Measurements from ENCODE around the gene MUC2.
"Not testable (repeated sequence)": the region's sequence is repeated elsewhere in the genome, so short reads cannot be mapped to it uniquely, and the experiment has no call there.

MUC2 gene

GRCh38 chr11:1108246-1108900, 33.7 kb downstream of the MUC2 start:
- DNase-seq, result no peak

- DNase-seq, result no peak
Measured at GRCh38 chr11:1109101-1109917, 34.6 kb downstream of the MUC2 start.

DNA sequence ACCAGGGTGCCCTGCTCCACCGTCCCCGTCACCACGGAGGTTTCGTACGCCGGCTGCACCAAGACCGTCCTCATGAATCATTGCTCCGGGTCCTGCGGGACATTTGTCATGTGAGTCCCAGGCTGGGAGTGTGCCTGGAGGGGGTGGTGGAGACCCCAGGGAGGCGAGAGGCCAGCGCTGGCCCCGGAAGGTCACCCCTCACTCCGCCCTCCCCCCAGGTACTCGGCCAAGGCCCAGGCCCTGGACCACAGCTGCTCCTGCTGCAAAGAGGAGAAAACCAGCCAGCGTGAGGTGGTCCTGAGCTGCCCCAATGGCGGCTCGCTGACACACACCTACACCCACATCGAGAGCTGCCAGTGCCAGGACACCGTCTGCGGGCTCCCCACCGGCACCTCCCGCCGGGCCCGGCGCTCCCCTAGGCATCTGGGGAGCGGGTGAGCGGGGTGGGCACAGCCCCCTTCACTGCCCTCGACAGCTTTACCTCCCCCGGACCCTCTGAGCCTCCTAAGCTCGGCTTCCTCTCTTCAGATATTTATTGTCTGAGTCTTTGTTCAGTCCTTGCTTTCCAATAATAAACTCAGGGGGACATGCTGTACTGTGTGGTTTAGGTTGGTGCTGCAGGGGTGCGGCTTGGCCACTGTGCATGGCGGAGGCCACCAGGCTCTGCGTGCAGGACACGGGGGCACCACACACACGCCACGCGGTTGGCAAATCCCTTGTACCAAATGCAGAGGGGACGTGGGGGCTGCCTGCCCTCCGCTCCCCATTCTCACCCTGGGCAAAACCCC, 35.4 kb downstream of the MUC2 start:
- DNase-seq, result no peak

DNA sequence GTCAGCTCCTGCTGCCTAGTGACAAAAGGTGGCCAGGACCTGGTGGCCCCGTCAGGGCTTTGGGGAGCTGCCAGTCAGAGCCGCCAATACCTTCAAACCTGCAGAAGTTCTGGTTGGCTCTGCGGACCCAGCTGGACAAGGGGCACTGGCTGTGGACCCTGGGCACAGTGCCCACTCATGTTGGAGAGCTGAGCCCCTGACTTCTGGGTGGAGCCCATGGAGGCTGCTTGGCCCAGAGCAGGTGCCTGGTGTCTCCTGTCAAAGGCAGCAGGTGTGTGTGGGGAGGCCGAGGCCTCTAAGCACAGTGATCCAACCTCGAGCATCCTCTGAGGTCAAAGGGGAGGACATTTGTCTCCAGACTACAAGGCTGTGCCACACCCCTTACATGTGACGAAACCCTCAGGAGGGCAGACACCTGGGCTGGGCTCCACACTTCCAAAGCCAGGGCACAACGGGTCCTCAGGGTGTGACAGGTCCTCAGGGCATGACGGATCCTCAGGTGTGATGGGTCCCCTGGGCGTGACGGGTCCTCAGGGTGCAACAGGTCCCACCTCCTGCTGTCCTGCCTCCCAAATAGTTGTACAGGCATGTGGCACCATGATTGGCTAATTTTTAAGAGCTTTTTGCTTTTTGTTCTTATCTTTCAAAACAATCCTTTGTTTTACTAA, 37.0 kb downstream of the MUC2 start:
- DNase-seq, result no peak

GRCh38 chr11:1112351-1113191, 37.9 kb downstream of the MUC2 start:
- DNase-seq, result no peak

GRCh38 chr11:1113405-1114201, 38.9 kb downstream of the MUC2 start:
- no peak for DNase-seq

DNA sequence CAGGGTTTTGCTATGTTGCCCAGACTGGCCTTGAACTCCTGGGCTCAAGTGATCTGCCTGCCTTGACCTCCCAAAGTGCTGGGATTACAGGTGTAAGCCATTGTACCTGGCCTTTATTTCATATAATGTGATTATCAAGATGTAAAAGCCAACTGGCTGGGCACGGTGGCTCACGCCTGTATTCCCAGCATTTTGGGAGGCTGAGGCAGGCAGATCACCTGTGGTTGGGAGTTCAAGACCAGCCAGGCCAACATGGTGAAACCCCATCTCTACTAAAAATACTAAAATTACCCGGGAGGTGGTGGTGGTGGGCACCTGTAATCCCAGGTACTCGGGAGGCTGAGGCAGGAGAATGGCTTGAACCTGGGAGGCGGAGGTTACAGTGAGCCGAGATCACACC, 40.6 kb downstream of the MUC2 start:
- not testable (repeated sequence) for DNase-seq

DNA sequence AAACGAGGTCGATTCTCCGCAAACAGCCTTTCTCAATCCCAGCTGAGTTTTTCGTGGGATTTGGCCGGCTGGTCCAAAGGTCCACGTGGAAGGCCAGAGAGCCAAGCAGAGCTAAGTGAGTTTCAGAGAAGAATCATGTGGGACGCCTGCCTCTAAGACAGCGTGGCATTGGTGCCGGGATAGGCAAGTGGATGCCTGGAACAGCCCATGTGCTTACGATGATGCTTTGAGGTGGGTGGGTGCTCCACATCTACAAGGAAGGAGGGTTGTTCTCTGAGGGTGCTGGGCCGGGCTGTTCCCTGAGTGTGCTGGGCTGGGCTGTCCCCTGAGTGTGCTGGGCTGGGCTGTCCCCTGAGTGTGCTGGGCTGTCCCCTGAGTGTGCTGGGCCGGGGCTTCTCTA, 41.4 kb downstream of the MUC2 start:
- no peak for DNase-seq

- no peak for DNase-seq
Measured at GRCh38 chr11:1116666-1117390, 42.2 kb downstream of the MUC2 start.

DNA sequence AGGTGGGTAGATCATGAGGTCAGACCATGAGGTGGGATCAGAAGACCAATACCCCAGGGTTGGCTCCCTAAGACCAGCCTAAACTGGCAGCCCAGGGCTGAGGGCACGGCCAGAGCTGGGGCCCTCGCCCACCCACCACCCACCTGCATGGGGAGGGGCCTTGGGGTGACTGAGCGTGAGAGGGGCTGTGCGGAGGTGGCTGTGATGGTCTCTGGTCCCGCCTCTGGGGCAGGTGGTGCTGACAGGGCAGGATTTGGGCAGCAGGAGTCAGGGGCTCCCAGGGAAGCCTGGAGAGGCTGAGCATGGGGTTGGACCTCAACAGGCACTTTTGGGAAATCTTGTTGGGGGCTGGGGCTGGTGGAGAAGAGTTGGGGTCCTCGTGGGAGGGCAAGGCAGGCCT, 43.3 kb downstream of the MUC2 start:
- DNase-seq, result no peak

GRCh38 chr11:1118755-1119603, 44.3 kb downstream of the MUC2 start:
- DNase-seq, result no peak

DNA sequence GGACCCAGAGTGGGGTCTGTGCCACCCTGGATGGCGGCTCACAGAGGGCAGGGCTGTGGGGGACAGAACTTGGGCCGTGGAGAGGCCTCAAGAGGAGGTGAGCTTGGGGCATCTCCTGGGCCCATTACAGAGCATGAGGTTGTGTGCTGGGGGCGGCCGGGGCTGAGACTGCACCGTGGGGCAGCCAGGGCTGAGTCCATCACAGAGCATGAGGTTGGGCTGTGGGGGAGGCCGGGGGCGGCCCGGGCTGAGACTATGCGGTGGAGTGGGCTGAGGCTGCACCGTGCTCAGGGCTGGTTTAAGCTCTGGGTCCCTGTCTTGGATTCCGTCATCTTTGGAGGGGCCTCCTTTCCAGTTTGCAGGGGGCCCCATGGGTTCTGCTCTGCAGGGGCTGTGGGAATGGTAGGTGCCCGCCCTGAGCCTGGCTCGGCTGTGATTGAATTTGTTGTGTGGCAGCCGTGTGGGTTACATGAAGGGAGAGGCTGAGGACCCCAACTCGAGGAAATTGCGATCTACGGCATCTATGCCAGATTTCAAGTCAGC, 45.0 kb downstream of the MUC2 start:
- no peak for DNase-seq

- no peak for DNase-seq
Measured at GRCh38 chr11:1120532-1121330, 46.1 kb downstream of the MUC2 start.

DNA sequence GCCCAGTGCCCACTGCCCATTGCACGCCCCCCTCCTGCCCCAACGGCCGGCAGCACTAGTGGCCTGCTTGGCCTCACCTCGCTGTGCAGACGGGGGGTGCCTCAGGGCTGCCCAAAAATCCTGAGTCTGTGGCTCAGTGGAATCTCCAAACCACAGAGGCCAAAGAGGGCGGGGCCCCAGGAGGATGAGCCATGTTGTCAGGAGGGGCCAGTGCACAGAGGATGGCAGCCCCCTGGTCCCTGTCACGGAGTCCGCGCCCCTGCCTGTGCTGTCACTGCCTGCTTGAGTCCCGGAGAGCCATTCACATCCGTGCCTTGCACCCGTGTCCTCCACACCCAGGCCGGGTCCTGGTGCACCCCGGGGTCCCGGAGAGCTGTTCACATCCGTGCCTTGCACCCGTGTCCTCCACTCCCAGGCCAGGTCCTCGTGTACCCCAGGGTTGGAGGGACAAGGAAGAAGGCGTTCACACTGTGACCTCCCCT, 46.7 kb downstream of the MUC2 start:
- DNase-seq, result no peak

DNA sequence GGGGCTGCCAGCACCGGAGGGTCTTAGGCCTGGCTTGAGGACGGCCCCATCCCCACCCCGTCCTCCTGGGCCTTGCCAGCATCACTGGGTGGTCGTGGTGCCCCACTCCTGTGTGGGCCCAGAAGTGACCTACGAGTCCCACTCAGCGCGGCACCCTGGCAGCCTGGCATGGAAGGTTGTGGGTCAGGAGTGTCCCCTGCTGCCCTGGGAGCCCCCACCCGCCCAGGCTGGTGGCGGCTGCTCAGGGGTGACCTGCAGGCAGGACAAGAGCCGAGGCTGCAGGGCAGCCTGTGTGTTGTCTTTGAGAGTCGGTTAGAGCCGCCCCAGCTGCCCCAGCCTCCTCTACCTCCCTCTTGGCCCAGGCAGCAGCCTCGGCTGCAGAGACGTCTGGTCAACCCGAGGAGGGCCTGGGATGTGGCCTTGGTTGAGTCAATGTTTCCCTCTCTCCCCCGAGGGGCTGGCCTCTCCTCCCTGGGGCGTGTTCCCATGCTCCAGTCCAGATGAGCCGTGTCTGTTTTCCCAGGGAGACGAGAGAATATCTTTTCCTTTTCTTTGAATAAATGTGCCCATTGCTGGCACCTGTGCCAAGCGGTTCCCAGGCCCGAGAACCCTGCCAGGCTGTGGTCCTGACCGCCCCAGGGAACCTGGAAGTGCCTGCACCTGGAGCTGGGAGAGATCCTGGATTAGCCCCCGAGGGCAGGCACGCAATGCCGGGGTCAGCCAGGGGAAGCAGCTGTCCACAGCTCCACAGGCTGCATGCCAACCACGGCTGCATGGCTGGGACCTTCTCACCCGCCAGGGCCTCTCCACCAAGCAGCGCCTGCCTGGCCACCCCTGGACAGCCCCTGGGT, 47.4 kb downstream of the MUC2 start:
- DNase-seq, result no peak

GRCh38 chr11:1122664-1123002, 48.0 kb downstream of the MUC2 start:
- DNase-seq, result no peak

- DNase-seq, result no peak
Measured at GRCh38 chr11:1123970-1124369, 49.3 kb downstream of the MUC2 start.
